GM18498 (cell line): ENCODE results near the gene C8A.

Experiments used
- ATAC-seq: cut with Tn5 transposase; IDR thresholded peaks from one replicate; pipeline ENCODE4 v1.9.1; 2021; ENCODE audit warnings: mild to moderate bottlenecking, moderate library complexity; ENCODE audit not compliant: unreplicated experiment

C8A gene

GRCh38 chr1:56854521-56855099, at the start of gene C8A:
TSS of gene C8A (plus strand) at chr1:56854797. CDS start at chr1:56854902, 105 bp downstream.
- no peak for ATAC-seq

- ATAC-seq, result no peak
Measured at GRCh38 chr1:56806804-56807203, 47.8 kb upstream of the C8A start.

- ATAC-seq, result no peak
Measured at GRCh38 chr1:56808410-56808809, 46.2 kb upstream of the C8A start.

- no peak for ATAC-seq
Measured at GRCh38 chr1:56811331-56811730, 43.3 kb upstream of the C8A start.

- ATAC-seq, result no peak
Measured at GRCh38 chr1:56814205-56814604, 40.4 kb upstream of the C8A start.

- no peak for ATAC-seq
Measured at GRCh38 chr1:56816264-56816663, 38.3 kb upstream of the C8A start.

GRCh38 chr1:56816909-56817308, 37.7 kb upstream of the C8A start:
- ATAC-seq, result no peak

GRCh38 chr1:56817716-56818463, 36.7 kb upstream of the C8A start:
- no peak for ATAC-seq

GRCh38 chr1:56819387-56819899, 35.2 kb upstream of the C8A start, which contains the start of gene FYB2:
TSS of gene FYB2 (minus strand) at chr1:56819404. CDS start at chr1:56819290, 114 bp downstream.
- no peak for ATAC-seq

GRCh38 chr1:56820755-56821461, 33.7 kb upstream of the C8A start:
- peak; percentile 87 for ATAC-seq

- ATAC-seq, result no peak
Measured at GRCh38 chr1:56821462-56821797, 33.2 kb upstream of the C8A start.

- ATAC-seq, result no peak
Measured at GRCh38 chr1:56824271-56824670, 30.3 kb upstream of the C8A start.

GRCh38 chr1:56824938-56825337, 29.7 kb upstream of the C8A start:
- ATAC-seq, result no peak

GRCh38 chr1:56825436-56825835, 29.2 kb upstream of the C8A start:
- no peak for ATAC-seq

GRCh38 chr1:56827711-56828110, 26.9 kb upstream of the C8A start:
- ATAC-seq, result no peak

- ATAC-seq, result no peak
Measured at GRCh38 chr1:56830052-56830451, 24.5 kb upstream of the C8A start.

GRCh38 chr1:56831871-56832693, 22.5 kb upstream of the C8A start:
- ATAC-seq, result peak; percentile 71

GRCh38 chr1:56833088-56833487, 21.5 kb upstream of the C8A start:
- ATAC-seq, result no peak

GRCh38 chr1:56834137-56834900, 20.3 kb upstream of the C8A start:
- no peak for ATAC-seq

GRCh38 chr1:56835657-56836056, 18.9 kb upstream of the C8A start:
- no peak for ATAC-seq
